Gastrocnemius medialis (tissue), 4 donors: ENCODE measurements around the gene CAMTA1.

Experiments
- CTCF ChIP-seq, 5 experiments: fragments of 450-650 bp in 3 of 5; fragments of 200-600 bp in 2 of 5; sonication (generic) in 2 of 5; IDR thresholded peaks in 4 of 5; conservative IDR thresholded peaks in 1 of 5; 1 replicate in 4 of 5; 2 replicates in 1 of 5; pipeline ENCODE4 v1.5.1; 2016 to 2019; ENCODE audit warnings: antibody characterized with exemption in 5 of 5, mild to moderate bottlenecking in 3 of 5, moderate library complexity in 3 of 5
- POLR2A ChIP-seq, 2 donors: fragments of 450-650 bp; IDR thresholded peaks; one replicate each; pipeline ENCODE4 v1.6.1; 2017; ENCODE audit warnings: antibody characterized with exemption in 2 of 2, mild to moderate bottlenecking in 2 of 2, moderate library complexity in 2 of 2

GRCh38 chr1:7382971-7383370 lies 597.7 kb downstream of the CAMTA1 start:
- no peak for TF ChIP-seq CTCF (IDR thresholded peaks at IDR 0.05 in 4 of 5, conservative IDR thresholded peaks at IDR 0.05 in 1 of 5)
- no peak for TF ChIP-seq POLR2A (IDR thresholded peaks at IDR 0.05)
